ENCODE measurements around the gene ZNF785.

- TF ChIP-seq CTCF (IDR thresholded peaks at IDR 0.05; ENCODE audit: low read depth, low read length) = no peak
- no peak for TF ChIP-seq POLR2A (IDR thresholded peaks at IDR 0.05; ENCODE audit: extremely low read depth, insufficient read length)
These were observed 18.4 kb upstream of the ZNF785 start for GRCh38 chr16:30603945-30604315.

Measured in NB4 (cell line).